Esophagus squamous epithelium (tissue), 5 donors: ENCODE data around the gene PSMD13. TPM values are rescaled to one million over a fixed set of nuclear protein-coding genes. Genes with fewer than 3 reads are reported as not detected.

Experiments
- DNase-seq: peaks from one replicate; lab custom pipeline; 2025; lab: John Stamatoyannopoulos, UW
- H3K27ac ChIP-seq, 4 donors: fragments of 200-600 bp; sonication (generic); one replicate each; pipeline ENCODE4 v1.5.1; 2016 to 2019; ENCODE audit warnings: mild to moderate bottlenecking in 1 of 4
- H3K27me3 ChIP-seq, 4 donors: fragments of 200-600 bp; sonication (generic); 1 replicate in 3 of 4; 2 replicates in 1 of 4; pipeline versions ENCODE4 v1.5.1 to v1.6.0; 2017 to 2021; ENCODE audit warnings: antibody characterized with exemption in 1 of 4
- H3K36me3 ChIP-seq, 3 donors: fragments of 200-600 bp; sonication (generic); one replicate each; pipeline ENCODE4 v1.5.1; 2016 to 2019
- H3K4me1 ChIP-seq, 3 donors: fragments of 200-600 bp; sonication (generic); one replicate each; pipeline ENCODE4 v1.5.1; 2017 to 2019
- H3K4me3 ChIP-seq, 4 donors: fragments of 200-600 bp; sonication (generic); 1 replicate in 3 of 4; 2 replicates in 1 of 4; pipeline ENCODE4 v1.5.1; 2016 to 2019; ENCODE audit warnings: mild to moderate bottlenecking in 2 of 4, moderate library complexity in 1 of 4
- H3K9me3 ChIP-seq, 3 donors: fragments of 200-600 bp; sonication (generic); one replicate each; pipeline ENCODE4 v1.5.1; 2016 to 2019
- CTCF ChIP-seq, 6 experiments: fragments of 450-650 bp in 4 of 6; fragments of 200-600 bp in 2 of 6; sonication (generic) in 2 of 6; IDR thresholded peaks; one replicate each; pipeline ENCODE4 v1.5.1; 2016 to 2019; ENCODE audit warnings: antibody characterized with exemption in 6 of 6, mild to moderate bottlenecking in 4 of 6, moderate library complexity in 4 of 6
- POLR2A ChIP-seq, 4 donors: fragments of 450-650 bp; IDR thresholded peaks; one replicate each; pipeline ENCODE4 v1.6.1; 2017; ENCODE audit warnings: antibody characterized with exemption in 4 of 4, mild to moderate bottlenecking in 4 of 4, moderate library complexity in 3 of 4
- WGBS, 2 donors: methylation state at CpG; one replicate each; pipeline ENCODE4 v1.1.5; 2018; 5-methylcytosine and 5-hydroxymethylcytosine counted together
- intact Hi-C: fragments of 100-400 bp; cut with DNase I; formaldehyde crosslinking; loops from one replicate; pipeline ENCODE4 v1.15.0; 2022
- total RNA-seq, 4 donors: library from RNA; depleted of rRNA; stranded (reverse); fragments of >200 nt; gene quantifications; one replicate each; pipeline ENCODE4 v1.1.0, GENCODE V29; 2016
- donor health status: DM: yes; HTN: yes; CAD: no.

PSMD13 gene
- total RNA-seq, 4 donors from 2014 or later = 46.4 to 116 (median 105) TPM

- Histone ChIP-seq H3K27ac (no peak overlapping the region), H3K36me3 (peaks cover 0 to 32% (median 0%) of the 10 kb centered on the region in 3 donors), H3K4me1 (peaks cover 13 to 33% (median 13%) of the 10 kb centered on the region in 3 donors), H3K27me3 (peaks cover 0 to 33% (median under 1%) of the 10 kb centered on the region in 4 donors), H3K9me3 (no peaks in the 10 kb centered on the region), H3K4me3 (no peak overlapping the region)
- intact Hi-C loops = no loop called here
- 81 to 100% methylated on average over 1 to 6 of the region's 18 CpGs for WGBS, 2 donors
- TF ChIP-seq CTCF (IDR thresholded peaks at IDR 0.05) = no peak
- TF ChIP-seq POLR2A (IDR thresholded peaks at IDR 0.05) = no peak
- no peak for DNase-seq
These were observed 56.6 kb downstream of the PSMD13 start for GRCh38 chr11:293271-293851.

GRCh38 chr11:293852-294661 lies 57.3 kb downstream of the PSMD13 start:
- DNase-seq = no peak
- peaks cover 0 to 36% (median 4%) of the 10 kb centered on the region in 4 donors for H3K27me3 ChIP-seq
- peaks cover 12 to 36% (median 13%) of the 10 kb centered on the region in 3 donors for H3K4me1 ChIP-seq
- no peak overlapping the region for H3K27ac ChIP-seq
- intact Hi-C loops = no loop called here
- H3K4me3 ChIP-seq = no peak overlapping the region
- TF ChIP-seq CTCF (IDR thresholded peaks at IDR 0.05) (no peak), POLR2A (IDR thresholded peaks at IDR 0.05) (no peak)
- H3K36me3 ChIP-seq = peaks cover 0 to 32% (median 0%) of the 10 kb centered on the region in 3 donors
- no peaks in the 10 kb centered on the region for H3K9me3 ChIP-seq
- 87 to 92% methylated on average over 6 to 12 of the region's 27 CpGs for WGBS, 2 donors

GRCh38 chr11:294780-295179 lies 58.0 kb downstream of the PSMD13 start:
- H3K27me3 ChIP-seq = peaks cover 0 to 43% (median 7%) of the 10 kb centered on the region in 4 donors
- peaks cover 7 to 32% (median 15%) of the 10 kb centered on the region in 3 donors for H3K4me1 ChIP-seq
- no peak for TF ChIP-seq CTCF (IDR thresholded peaks at IDR 0.05)
- TF ChIP-seq POLR2A (IDR thresholded peaks at IDR 0.05) = no peak
- WGBS, 2 donors = 100% methylated on average over 1 to 2 of the region's 16 CpGs
- intact Hi-C loops = no loop called here
- no peaks in the 10 kb centered on the region for H3K9me3 ChIP-seq
- no peak overlapping the region for H3K27ac ChIP-seq
- no peak overlapping the region for H3K4me3 ChIP-seq
- DNase-seq = no peak
- peaks cover 0 to 32% (median 0%) of the 10 kb centered on the region in 3 donors for H3K36me3 ChIP-seq

GRCh38 chr11:295351-296170 lies 58.8 kb downstream of the PSMD13 start:
- intact Hi-C loops = no loop called here
- peaks cover 3 to 28% (median 16%) of the 10 kb centered on the region in 3 donors for H3K4me1 ChIP-seq
- no peak for TF ChIP-seq POLR2A (IDR thresholded peaks at IDR 0.05)
- no peak for TF ChIP-seq CTCF (IDR thresholded peaks at IDR 0.05)
- H3K4me3 ChIP-seq = no peak overlapping the region
- H3K9me3 ChIP-seq = no peaks in the 10 kb centered on the region
- peaks cover 0 to 51% (median 8%) of the 10 kb centered on the region in 4 donors for H3K27me3 ChIP-seq
- H3K27ac ChIP-seq = no peak overlapping the region
- H3K36me3 ChIP-seq = peaks cover 0 to 32% (median 0%) of the 10 kb centered on the region in 3 donors
- DNase-seq = no peak
- 71 to 76% methylated on average over 7 to 13 of the region's 26 CpGs for WGBS, 2 donors
